Body of pancreas (tissue), 4 donors: Measurements from ENCODE around the gene KIF6. TPM values are rescaled to one million over a fixed set of nuclear protein-coding genes. Genes with fewer than 3 reads are reported as not detected.

Experiments used
- ATAC-seq: fragments of 150-250 bp; one replicate; pipeline ENCODE4 v1.9.1; 2016
- DNase-seq, 4 donors: peaks; one replicate each; pipeline ENCODE4 v3.0.0-alpha.2; 2019
- H3K27ac ChIP-seq, 4 donors: fragments of 200-600 bp; sonication (generic); 1 replicate in 3 of 4; 2 replicates in 1 of 4; pipeline versions ENCODE4 v1.5.1 to v1.6.1; 2016 to 2019; ENCODE audit warnings: mild to moderate bottlenecking in 1 of 4, mixed read lengths in 1 of 4, moderate library complexity in 1 of 4
- H3K27me3 ChIP-seq, 2 donors: fragments of 200-600 bp; sonication (generic); one replicate each; pipeline ENCODE4 v1.6.0; 2016; ENCODE audit warnings: mild to moderate bottlenecking in 1 of 2
- H3K36me3 ChIP-seq, 2 donors: fragments of 200-600 bp; sonication (generic); replicated peaks in 1 of 2; 2 replicates each; pipeline ENCODE4 v1.5.1; 2016; ENCODE audit warnings: low read depth in 2 of 2; ENCODE audit not compliant: insufficient read depth in 1 of 2
- H3K4me1 ChIP-seq: fragments of 200-600 bp; sonication (generic); one replicate; pipeline ENCODE4 v1.6.0; 2016
- H3K4me3 ChIP-seq, 2 donors: fragments of 200-600 bp; sonication (generic); 1 replicate in 1 of 2; 2 replicates in 1 of 2; pipeline ENCODE4 v1.5.1; 2016 to 2019
- H3K9me3 ChIP-seq, 3 donors: fragments of 200-600 bp; sonication (generic); 1 replicate in 2 of 3; 2 replicates in 1 of 3; pipeline ENCODE4 v1.5.1; 2016
- CTCF ChIP-seq, 7 experiments: fragments of 450-650 bp in 4 of 7; fragments of 200-600 bp in 3 of 7; sonication (generic) in 3 of 7; IDR thresholded peaks; one replicate each; pipeline ENCODE4 v1.5.1; 2016 to 2019; ENCODE audit warnings: antibody characterized with exemption in 7 of 7
- POLR2A ChIP-seq, 3 donors: fragments of 450-650 bp; IDR thresholded peaks; one replicate each; pipeline ENCODE4 v1.6.1; 2016; ENCODE audit warnings: antibody characterized with exemption in 3 of 3, mild to moderate bottlenecking in 2 of 3
- WGBS, 2 donors: methylation state at CpG; one replicate each; pipeline ENCODE4 v1.1.5; 2017; 5-methylcytosine and 5-hydroxymethylcytosine counted together
- intact Hi-C: fragments of 100-400 bp; cut with DNase I; formaldehyde crosslinking; loops from one replicate; pipeline ENCODE4 v1.15.1; 2023
- total RNA-seq, 2 donors: library from RNA; depleted of rRNA; stranded (reverse); fragments of >200 nt; gene quantifications; one replicate each; pipeline ENCODE4 v1.1.0, GENCODE V29; 2016

Gene KIF6
- total RNA-seq, 2 donors from 2014 or later = not detected

- no peak overlapping the region for H3K27ac ChIP-seq
- H3K4me3 ChIP-seq = no peak overlapping the region
- H3K9me3 ChIP-seq = no peaks in the 10 kb centered on the region
- intact Hi-C loops = no loop called here
- ATAC-seq = no peak
- 93 to 97% methylated on average over 1 of the region's 1 CpG for WGBS, 2 donors
- H3K4me1 ChIP-seq = no peaks in the 10 kb centered on the region
- H3K36me3 ChIP-seq = no peaks in the 10 kb centered on the region
- no peaks in the 10 kb centered on the region for H3K27me3 ChIP-seq
- no peak for TF ChIP-seq CTCF (IDR thresholded peaks at IDR 0.05)
- TF ChIP-seq POLR2A (IDR thresholded peaks at IDR 0.05) = no peak
- DNase-seq = no peak
Measured at GRCh38 chr6:39407446-39407993, 317.7 kb downstream of the KIF6 start.

GRCh38 chr6:39404312-39404711, 320.9 kb downstream of the KIF6 start:
- ATAC-seq = no peak

GRCh38 chr6:39403304-39403703, 321.9 kb downstream of the KIF6 start:
- ATAC-seq = no peak
- no peaks in the 10 kb centered on the region for H3K27me3 ChIP-seq
- DNase-seq = no peak
- no peak overlapping the region for H3K4me3 ChIP-seq
- no peaks in the 10 kb centered on the region for H3K36me3 ChIP-seq
- no peaks in the 10 kb centered on the region for H3K4me1 ChIP-seq
- H3K9me3 ChIP-seq = no peaks in the 10 kb centered on the region
- intact Hi-C loops = no loop called here
- TF ChIP-seq POLR2A (IDR thresholded peaks at IDR 0.05) (no peak), CTCF (IDR thresholded peaks at IDR 0.05) (no peak)
- H3K27ac ChIP-seq = no peak overlapping the region

More at GRCh38 chr6:39404312-39404711, 320.9 kb downstream of the KIF6 start:
- DNase-seq = no peak
- intact Hi-C loops = no loop called here
- 16 to 18% methylated on average over 1 of the region's 1 CpG for WGBS, 2 donors
- H3K9me3 ChIP-seq = no peaks in the 10 kb centered on the region
- no peak overlapping the region for H3K4me3 ChIP-seq
- H3K27me3 ChIP-seq = no peaks in the 10 kb centered on the region
- H3K36me3 ChIP-seq = no peaks in the 10 kb centered on the region
- no peak overlapping the region for H3K27ac ChIP-seq
- H3K4me1 ChIP-seq = no peaks in the 10 kb centered on the region
- TF ChIP-seq POLR2A (IDR thresholded peaks at IDR 0.05) = no peak
- no peak for TF ChIP-seq CTCF (IDR thresholded peaks at IDR 0.05)

GRCh38 chr6:39402239-39402751, 322.9 kb downstream of the KIF6 start:
- Histone ChIP-seq H3K27ac (no peak overlapping the region), H3K36me3 (no peaks in the 10 kb centered on the region), H3K9me3 (no peaks in the 10 kb centered on the region), H3K4me1 (no peaks in the 10 kb centered on the region), H3K4me3 (no peak overlapping the region), H3K27me3 (no peaks in the 10 kb centered on the region)
- WGBS, 2 donors = 70 to 86% methylated on average over 7 of the region's 7 CpGs
- intact Hi-C loops = no loop called here
- TF ChIP-seq CTCF (IDR thresholded peaks at IDR 0.05) (no peak), POLR2A (IDR thresholded peaks at IDR 0.05) (no peak)
- no peak for DNase-seq
- ATAC-seq = no peak

GRCh38 chr6:39401376-39401775, 323.8 kb downstream of the KIF6 start:
- Histone ChIP-seq H3K36me3 (no peaks in the 10 kb centered on the region), H3K4me3 (no peak overlapping the region), H3K4me1 (no peaks in the 10 kb centered on the region), H3K9me3 (no peaks in the 10 kb centered on the region), H3K27me3 (no peaks in the 10 kb centered on the region), H3K27ac (no peak overlapping the region)
- intact Hi-C loops = no loop called here
- WGBS, 2 donors = 91 to 97% methylated on average over 3 of the region's 3 CpGs
- TF ChIP-seq POLR2A (IDR thresholded peaks at IDR 0.05) (no peak), CTCF (IDR thresholded peaks at IDR 0.05) (no peak)
- no peak for ATAC-seq
- no peak for DNase-seq
